GM19467 (cell line): ENCODE measurements around the gene FANCC.

Experiments used
- ATAC-seq: cut with Tn5 transposase; IDR thresholded peaks from one replicate; pipeline ENCODE4 v1.9.1; 2021; ENCODE audit warnings: mild to moderate bottlenecking, moderate library complexity; ENCODE audit not compliant: unreplicated experiment

Gene FANCC

DNA sequence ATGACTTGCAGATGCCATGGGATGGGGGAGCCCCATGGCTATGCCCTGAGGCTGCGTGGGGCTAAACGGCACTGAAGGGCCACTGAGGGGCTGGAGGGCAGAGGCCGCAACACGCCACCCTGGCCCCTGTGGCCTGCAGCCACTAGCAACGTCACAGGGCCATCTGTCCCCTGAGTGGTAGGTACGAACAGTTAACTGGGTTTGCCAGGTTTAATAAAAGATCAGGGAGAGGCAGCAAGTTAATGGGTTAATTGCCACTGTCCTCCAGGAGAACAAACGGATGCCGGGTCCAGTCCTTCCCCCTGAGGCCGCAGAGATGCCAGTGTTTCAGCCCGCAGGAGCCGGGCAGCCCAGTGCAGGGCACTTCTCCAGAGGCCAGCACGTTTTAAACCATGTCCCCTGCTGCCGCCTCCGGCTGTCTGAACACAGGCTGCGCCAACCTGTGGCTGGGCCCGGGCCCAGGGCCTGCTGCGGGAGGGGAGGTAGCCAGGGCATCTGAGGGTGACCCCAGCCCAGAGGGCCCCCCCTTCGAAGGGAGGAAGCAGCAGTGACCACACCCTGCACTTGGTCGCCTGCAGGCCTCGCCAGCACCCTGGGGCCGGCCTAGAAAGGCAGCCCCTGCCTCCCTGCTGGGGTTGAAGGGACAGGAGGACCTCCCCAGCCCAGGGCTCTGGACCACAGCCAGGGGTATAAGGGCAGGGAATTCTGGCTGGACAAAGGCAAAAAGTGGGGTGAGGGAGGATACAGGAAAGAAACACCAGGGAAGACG, 227.3 kb downstream of the FANCC start:
- no peak for ATAC-seq

DNA sequence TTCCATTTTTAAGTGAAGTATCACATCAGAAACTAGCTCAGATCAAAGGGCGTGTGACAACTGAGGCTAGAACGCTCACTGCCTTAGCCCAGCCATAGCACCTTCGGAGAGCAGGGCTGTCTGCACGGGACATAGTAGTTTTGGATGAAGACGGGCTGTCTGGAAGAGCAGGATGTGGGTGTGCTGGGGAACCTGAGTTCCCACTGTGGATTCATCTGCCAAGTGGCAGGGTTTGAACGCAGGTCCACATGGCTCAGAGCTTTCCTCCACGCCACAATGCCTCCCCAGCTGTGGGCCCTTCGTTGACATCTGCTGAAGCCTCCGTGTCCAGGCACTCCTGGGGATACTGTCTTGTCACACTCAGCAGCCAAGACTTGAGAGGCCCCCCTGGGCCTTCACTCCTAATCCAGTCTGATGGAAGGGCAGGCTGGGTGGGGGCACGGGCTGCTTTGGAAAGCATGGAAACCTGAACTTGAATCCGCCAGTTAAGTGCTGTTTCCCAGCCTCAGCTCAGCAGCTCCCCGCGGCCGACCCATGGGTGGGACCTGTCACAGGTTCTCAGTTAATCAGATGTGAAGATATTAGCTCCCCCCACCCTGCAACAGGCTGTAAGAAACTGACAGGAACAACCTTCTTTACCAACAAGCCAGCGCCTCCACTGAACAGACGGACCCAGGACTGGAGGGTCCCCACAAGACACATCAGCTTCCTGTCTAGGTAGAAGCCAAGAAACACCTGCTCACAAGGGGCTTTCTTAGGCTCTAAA, 228.1 kb downstream of the FANCC start:
- no peak for ATAC-seq

DNA sequence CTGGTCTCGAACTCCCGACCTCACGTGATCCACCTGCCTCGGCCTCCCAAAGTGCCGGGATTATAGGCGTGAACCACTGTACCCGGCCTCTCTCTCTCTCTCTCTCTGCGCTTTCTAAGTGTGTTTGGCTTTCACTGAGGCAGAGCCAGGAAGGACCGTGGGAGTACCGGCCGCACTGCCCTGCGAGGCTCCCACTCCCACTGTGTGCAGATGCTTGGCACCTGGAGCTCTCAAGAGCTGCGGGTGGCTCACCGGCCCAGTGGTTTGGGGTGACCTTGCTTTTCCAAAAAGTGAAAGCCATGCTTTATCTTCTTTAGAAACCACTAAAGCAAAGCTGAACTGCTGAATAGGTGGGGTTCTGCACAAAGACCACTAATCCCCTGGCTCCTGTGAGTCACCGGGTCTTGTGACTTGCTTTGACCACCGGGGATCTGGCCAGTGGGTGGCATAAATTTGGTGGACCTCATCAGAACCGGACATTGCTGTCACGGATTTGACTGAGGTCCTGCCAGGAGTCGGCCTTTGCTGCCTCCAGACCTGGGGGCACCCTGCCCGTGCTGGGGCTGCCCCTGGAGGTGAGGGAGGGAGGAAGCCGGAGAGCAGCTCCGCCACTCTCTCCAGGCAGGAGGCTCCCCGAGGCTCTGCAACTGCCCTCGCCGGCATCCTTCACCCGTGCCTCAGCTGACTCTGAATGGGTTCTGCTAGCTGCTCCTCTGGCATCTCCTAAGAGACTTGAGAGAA, 228.9 kb downstream of the FANCC start:
- ATAC-seq, result no peak

DNA sequence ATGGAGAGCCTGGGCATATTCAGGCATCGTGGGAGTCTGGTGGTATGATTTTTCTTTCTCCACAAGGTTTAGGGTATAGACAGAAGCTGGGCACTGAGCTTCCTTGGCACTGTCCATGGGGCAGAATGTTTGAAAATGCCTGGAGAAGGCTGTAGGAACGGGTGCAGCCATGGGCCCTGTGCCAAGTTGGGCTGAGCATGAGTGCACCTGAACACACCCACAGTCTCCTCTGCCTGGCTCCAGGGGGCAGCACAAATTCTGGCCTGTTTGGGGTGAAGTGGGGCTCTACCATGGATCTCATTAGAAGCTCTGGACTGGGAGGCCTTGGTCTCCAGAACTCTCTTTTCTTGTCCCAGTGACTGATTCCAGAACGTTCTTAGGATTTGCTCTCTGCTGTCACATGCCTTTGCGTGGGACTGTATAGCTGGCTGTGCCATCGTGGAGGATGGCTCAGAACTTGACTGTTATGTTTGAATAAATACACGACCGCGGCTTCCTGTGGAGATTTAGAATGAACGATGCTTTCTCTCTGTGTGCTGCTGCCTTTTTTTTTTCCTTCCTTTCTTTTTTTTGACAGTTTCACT, 229.8 kb downstream of the FANCC start:
- no peak for ATAC-seq

DNA sequence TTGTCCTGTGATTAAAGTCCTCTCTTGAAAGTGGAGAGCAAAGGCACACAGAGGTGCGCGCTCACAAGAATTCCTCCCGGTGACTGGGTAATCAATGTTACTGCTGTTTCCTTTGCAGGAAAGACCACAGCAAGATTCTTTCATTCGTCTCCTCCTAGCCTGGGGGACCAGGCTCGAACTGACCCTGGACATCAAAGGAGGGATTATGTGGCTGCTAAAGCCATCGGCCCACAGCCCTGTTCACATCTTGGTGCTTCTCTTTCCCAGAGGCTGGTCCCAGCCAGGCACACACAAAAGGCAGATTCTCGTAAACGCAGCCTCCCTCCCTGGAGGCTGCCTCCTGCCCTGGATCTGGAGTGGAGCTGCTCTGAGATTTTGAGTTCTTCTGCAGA, 230.9 kb downstream of the FANCC start:
- no peak for ATAC-seq

DNA sequence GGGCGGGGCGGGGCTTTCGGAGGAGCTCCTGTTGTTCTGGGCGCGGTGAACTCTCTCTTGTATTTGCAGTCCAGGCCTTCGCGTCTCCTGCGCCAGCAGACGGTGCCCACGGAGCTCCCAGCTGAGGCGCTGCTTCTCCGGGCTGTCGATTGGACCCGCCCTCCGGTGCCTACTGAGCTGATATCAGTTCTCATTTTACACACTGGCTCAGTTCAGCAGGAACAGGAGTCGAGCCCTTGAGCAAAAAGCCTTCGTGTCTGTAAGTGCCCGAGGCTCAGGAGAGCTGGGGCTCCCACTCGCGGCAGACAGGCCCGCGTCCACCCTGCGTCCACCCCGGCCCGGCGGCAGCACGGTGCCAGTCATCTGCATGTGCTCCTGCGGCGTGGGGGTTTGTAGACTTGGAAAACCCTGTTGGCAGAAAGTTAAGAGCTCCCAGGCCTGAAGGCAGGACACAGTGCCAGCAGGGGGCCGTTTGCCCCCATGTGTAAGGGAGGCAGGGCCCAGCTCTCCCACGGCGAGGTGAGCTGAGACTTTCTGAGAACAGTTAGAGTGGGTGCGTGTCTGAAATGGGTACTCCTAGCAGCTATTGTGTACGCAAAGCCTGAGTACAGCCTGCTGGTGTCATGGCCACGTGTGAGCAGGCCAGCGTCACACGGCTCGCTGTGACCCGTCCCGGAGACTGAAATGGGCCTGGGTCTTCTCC, 231.5 kb downstream of the FANCC start:
- ATAC-seq, result no peak

DNA sequence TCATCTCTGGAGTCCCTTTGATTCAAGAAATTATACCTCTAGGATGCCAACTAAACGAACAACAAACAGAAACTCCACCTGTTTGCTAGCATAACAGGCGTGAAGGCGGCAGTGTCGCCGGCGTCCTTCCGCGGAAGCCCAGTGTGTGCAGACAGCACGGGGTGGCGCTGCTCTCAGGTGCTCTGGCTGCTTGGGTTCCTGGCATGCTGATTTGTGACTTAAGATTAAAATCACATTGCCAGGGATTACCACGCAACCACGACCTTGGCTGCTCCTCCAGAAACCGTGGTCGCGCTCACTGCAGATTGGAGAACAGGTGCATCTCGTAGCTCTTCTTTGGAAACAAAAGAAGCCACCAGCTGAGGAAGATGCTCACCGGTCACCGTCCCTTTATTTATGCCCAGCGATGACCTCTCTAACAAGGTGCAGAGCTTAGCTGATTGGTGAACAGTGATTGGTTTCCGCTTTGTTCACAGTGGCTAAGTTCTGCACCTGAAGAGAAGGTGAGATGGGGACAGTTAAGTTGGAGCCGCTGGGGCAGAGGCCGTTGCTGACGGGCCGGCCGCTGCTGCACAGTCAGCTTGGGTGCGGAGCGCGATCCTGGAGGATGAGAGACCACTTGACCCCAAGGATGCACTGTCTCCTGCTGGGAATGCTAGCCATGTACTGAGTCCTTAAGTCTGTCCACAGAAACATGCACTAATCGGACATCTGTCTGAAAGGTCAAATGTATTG, 232.3 kb downstream of the FANCC start:
- no peak for ATAC-seq

DNA sequence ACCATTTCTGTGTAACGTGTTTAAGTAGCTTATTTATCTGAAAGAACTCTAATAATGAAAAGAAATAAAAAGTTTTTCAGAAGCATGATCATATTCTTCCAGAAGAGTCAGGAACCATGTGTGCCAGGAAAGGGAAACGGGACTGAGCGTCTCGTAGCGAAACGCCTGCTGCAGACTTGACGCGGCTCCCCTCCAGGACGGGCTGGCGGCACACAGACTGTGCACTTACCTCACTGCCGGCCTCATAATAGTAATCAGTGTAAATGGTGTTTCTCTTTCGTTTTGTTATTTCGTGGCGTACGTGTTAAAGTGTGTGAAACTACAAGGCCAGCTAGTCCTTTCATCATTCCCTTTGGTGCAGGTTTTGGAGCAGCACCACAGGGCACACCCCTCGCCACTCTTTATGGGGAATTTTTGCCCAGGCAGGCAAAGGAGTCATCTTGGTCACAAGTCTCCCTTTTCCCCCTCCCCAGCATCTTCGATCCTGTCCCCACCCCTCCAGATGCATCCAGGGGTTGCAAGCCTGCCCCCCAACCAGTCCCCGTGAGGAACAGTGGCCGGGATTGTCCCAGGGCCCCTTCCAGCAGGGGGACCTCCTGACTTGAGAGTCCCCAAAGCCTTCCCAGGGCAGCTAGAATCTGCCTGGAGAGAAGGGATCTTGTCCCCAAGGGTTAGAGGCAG, 233.1 kb downstream of the FANCC start:
- ATAC-seq, result no peak

DNA sequence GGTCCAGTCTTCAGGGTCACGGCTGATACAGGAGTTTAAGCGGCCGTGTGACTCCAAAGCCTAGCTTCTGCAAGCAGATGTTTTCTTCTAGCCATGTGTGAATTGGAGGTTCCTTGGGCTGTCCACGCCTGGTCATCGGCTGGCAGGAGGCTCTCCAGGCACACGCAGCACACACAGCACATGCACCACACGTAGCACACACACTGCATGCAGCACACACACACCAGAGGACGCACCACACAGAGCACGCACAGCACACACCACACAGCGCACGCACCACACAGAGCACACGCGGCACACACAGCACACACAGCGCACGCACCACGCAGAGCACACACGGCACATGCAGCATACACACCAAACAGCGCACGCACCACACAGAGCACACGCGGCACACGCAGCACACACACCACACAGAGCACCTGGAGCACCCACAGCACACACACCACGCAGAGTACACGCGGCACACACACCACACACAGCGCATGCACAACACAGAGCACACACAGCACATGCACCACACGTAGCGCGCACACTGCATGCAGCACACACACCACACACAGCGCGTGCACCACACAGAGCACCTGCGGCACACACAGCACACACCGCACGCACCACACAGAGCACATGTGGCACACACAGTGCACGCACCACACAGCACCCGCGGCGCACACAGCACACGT, 234.3 kb downstream of the FANCC start:
- ATAC-seq, result no peak

DNA sequence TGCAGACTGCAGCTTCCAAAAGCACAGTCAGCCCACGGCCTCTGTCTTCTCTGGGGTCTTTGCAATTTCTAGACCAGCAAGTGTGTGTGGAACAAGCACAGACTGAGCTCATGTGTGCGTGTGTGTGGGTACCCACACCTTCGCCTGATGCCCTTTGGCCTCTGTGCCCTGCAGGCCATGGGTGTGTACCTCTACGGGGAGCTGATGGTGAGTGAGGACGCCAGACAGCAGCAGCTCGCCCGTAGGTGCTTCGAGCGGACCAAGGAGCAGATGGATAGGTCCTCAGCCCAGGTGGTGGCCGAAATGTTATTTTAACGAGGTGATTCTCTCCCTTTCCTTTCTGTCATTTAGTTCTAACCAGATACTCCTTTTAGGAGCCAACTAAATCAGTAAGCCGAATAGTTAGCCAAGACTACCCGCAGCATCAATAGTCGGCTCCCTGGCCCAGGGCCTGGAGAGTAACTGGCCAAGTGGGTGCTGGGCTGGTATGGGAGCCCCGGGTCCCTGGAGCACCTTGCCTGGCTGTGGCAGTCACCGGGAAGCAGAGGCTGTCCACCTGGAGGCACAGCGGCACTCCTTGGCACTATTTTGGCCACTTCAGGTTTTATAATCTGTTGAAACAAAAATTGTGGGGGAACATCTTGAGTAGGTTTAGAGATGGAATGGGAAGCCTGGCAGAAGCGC, 235.0 kb downstream of the FANCC start:
- ATAC-seq, result no peak

DNA sequence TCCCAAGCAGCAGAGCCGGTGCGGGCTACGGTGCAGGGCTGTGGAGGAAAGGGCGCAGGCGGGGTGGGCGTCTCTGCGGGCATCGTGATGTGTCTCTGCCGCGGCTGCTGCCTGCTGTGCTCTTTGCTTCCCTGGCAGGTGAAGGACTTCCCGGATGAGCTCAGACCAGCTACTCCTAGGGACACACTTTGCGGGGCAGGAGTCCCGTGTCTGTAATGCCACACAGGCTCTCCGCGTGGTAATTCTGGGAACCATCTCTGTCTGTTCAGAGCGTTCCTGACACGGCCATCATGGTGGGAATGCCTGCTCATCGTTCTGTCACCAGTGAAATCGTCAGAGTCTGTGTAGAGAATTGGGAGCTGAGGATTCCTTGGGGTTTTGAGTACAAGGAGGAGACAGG, 235.5 kb downstream of the FANCC start:
- ATAC-seq, result no peak

DNA sequence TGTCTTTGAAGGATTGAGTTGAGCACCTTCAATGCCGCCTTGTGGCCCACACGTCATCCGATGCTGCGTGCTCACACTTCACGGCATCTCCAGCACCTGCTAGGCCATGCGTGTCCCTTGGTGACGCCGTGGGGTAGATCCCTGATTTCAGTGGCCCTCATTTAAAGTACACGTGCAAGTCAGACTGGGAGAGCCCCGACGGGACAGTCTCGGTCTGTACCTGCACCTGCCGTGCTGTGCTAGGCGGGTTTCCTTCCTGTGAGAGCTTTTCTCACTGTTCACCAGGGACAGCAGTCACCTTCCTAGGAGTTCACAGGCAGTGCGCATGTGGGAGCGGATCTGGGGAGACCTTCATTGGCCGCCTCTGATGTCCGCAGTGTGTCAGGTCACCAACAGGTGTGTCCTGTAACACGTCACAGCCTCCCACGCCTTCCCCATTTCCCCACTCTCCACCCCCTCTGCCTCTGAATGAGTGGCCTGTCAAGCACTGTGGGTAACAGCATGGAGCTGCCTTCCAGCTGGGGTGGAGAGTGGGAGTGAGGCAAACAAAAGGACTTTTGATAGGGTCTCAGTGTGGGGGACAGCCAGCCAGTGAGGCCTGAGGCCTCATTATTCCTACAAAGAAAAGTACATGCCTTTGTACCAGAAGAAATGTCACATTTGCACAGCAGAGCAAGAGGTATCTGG, 236.4 kb downstream of the FANCC start:
- ATAC-seq, result no peak

DNA sequence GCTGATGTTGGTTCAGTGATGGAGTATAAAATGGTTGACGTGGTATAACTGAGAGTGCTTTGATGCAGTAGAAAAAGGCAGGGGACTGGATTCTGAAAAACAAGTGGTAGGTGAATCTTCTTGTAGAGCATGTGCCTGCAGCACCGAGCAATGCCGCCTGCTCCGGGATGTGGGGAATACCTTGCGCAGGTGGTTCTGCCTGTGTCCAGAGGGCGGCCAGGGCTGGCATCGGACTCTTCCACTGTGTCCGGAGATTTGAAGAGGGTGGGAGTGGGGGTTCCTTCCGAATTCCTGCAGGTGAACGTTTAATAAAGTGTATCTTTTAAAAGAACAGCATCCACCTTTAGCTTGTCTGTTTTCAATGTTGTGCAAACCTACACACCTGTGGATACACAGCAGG, 238.0 kb downstream of the FANCC start:
- no peak for ATAC-seq

DNA sequence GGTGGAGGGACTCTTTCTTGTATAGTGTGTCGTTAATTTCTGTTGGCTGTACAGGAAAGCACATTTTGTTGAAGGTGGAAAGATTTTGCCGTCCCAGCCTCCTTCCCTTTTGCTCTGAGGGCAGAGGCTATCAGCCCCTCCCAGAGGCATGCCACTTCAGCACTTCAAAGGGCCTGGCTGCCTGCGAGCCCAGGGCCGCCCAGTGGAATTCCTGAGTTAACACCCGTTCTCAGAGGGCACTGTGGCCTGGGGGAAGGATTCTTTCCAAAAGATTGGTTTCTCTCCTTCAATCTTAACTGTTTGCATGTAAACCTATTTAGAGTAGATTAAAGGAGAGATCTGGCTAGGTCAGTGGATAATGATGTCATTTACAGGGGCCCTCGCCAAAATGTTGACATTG, 238.6 kb downstream of the FANCC start:
- ATAC-seq, result no peak

DNA sequence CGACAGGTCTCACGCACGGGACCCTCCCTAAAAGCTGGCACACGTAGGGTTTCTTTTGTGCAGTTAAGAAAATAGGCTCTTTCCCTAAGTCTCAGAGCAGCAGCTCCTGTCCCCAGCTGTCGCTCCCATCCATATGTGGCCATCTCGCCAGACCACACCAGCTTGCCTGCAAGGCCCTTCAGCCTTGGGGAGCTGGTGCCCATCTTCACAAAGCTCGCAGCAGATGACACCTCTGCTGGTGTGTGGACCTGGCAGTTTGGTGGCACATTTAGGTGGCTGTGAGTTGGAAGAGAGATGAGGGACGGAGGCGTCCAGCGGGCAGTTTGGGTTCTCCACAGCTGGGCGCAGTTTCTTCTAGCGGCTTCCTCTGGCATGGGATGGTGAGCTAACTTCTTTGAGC, 239.0 kb downstream of the FANCC start:
- no peak for ATAC-seq

DNA sequence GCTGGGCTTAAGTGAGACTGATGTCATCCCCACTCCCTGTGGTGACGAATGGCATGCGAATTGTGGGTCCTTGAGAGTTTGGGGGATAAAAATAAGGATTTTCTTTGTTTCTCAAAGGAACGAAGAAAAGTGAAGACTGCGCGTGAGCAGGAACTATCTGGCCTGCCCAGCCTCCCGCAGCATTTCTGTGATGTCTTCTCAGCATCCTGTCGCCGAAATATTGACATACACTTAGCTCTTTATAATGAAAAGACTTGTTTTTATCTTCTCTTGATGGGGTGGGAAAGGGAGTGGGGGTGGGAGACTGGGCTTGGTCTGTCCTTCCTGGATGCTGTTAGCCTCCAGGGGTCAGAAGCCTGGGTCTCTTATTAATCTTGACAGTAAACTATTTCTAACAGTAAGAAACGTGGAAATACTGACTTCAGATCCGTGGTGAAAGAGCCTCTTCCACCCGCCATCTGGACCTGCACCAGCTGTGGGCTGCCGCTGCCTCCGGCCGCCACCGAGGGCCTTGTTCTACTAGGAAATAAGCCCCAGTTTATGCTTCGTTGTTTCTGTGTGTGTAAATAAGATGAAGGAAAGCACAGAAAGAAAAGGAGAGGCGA, 239.6 kb downstream of the FANCC start:
- ATAC-seq, result no peak

DNA sequence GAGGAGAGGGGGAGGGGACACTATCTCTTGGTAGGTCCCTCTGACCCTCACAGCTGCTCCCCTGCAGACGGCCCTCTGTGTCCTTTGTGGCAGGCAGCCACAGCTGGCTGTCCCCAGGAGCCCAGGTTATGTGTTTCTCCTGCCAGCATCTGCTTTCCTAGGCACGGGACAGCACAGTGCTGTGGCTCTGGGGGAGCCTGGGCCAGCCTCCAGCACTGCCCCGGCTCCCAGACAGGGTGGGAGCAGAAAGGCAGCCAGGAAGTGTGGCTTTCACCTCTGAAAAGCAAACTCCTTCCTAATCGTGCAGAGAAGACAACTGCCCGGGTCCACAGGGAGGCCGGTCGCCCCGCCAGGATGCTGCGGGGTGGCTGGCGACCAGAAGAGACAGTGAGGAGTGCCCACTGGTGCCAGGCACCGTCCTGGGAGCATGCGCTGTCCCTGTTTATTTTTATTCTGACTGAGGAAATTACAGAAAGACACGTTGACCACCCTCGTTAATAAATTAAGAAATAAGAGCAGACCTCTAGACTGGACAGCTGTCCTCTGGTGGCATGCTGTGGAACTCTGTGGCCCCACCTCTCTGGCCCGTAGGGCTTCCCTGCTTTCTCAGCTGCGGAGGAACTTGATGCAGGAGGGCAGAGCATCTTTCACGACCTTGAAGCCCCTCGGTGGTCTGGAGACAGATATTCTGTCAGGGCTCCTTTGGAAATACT, 240.3 kb downstream of the FANCC start:
- ATAC-seq, result no peak
